ENCODE results near the gene KCTD17. TPM values are rescaled to one million over a fixed set of nuclear protein-coding genes. Genes with fewer than 3 reads are reported as not detected.

KCTD17 gene
- total and polyA plus RNA-seq, 4 donors = 2.0 to 5.2 (median 3.7) TPM

- DNase-seq (ENCODE audit: low spot score) = no peak
- Histone ChIP-seq H3K9ac (ENCODE audit: low read depth in 1 of 2, low read length in 2 of 2) (no peak overlapping the region), H3K4me3 (ENCODE audit: low read depth in 1 of 3, low read length in 3 of 3) (no peak overlapping the region), H3K36me3 (ENCODE audit: control insufficient read depth in 4 of 4, insufficient read depth in 3 of 4, low read depth in 1 of 4, low read length in 3 of 4) (no peaks in the 10 kb centered on the region), H3K4me1 (ENCODE audit: control insufficient read depth in 4 of 4, insufficient read depth in 4 of 4, low read length in 3 of 4) (peaks cover 9 to 30% (median 24%) of the 10 kb centered on the region in 4 donors), H3K9me3 (ENCODE audit: control insufficient read depth in 4 of 4, low read length in 3 of 4) (no peaks in the 10 kb centered on the region), H3K27ac (ENCODE audit: low read depth in 1 of 2, low read length in 2 of 2) (no peak overlapping the region), H3K27me3 (ENCODE audit: control insufficient read depth in 4 of 4, insufficient read depth in 4 of 4, low read length in 3 of 4) (no peaks in the 10 kb centered on the region)
- 96% methylated on average over 7 of the region's 7 CpGs for WGBS
- no peak for TF ChIP-seq EGR1 (IDR thresholded peaks at IDR 0.05; ENCODE audit: low read depth in 2 of 2)
- no peak for TF ChIP-seq REST (IDR thresholded peaks at IDR 0.05)
- no peak for TF ChIP-seq SP1 (IDR thresholded peaks at IDR 0.05)
- TF ChIP-seq GABPA (IDR thresholded peaks at IDR 0.05 in 1 of 2, conservative IDR thresholded peaks at IDR 0.05 in 1 of 2) = no peak
- no peak for TF ChIP-seq CTCF (IDR thresholded peaks at IDR 0.05; ENCODE audit: low read depth, low read length, missing input control)
- no peak for TF ChIP-seq JUND (IDR thresholded peaks at IDR 0.05)
- TF ChIP-seq YY1 (IDR thresholded peaks at IDR 0.05) = no peak
- TF ChIP-seq NR2F2 (IDR thresholded peaks at IDR 0.05) = no peak
- TF ChIP-seq FOXA2 (IDR thresholded peaks at IDR 0.05) = no peak
- TF ChIP-seq HNF4G (IDR thresholded peaks at IDR 0.05) = no peak
- TF ChIP-seq ATF3 (IDR thresholded peaks at IDR 0.05) = no peak
- TF ChIP-seq ZBTB33 (IDR thresholded peaks at IDR 0.05) = no peak
- TF ChIP-seq RAD21 (IDR thresholded peaks at IDR 0.05) = no peak
- TF ChIP-seq HNF4A (conservative IDR thresholded peaks at IDR 0.05) = no peak
- no peak for TF ChIP-seq MAX (IDR thresholded peaks at IDR 0.05)
Observed at GRCh38 chr22:37047006-37047405, 4.5 kb upstream of the KCTD17 start.

GRCh38 chr22:37048133-37048532 lies 3.4 kb upstream of the KCTD17 start:
- H3K9me3 ChIP-seq (ENCODE audit: control insufficient read depth in 4 of 4, low read length in 3 of 4) = no peaks in the 10 kb centered on the region
- H3K36me3 ChIP-seq (ENCODE audit: control insufficient read depth in 4 of 4, insufficient read depth in 3 of 4, low read depth in 1 of 4, low read length in 3 of 4) = no peaks in the 10 kb centered on the region
- TF ChIP-seq REST (IDR thresholded peaks at IDR 0.05) = no peak
- TF ChIP-seq NR2F2 (IDR thresholded peaks at IDR 0.05) = no peak
- TF ChIP-seq EGR1 (IDR thresholded peaks at IDR 0.05; ENCODE audit: low read depth in 2 of 2) = no peak
- no peak for TF ChIP-seq HNF4A (conservative IDR thresholded peaks at IDR 0.05)
- TF ChIP-seq SP1 (IDR thresholded peaks at IDR 0.05) = no peak
- no peak for TF ChIP-seq ZBTB33 (IDR thresholded peaks at IDR 0.05)
- TF ChIP-seq HNF4G (IDR thresholded peaks at IDR 0.05) = no peak
- TF ChIP-seq RAD21 (IDR thresholded peaks at IDR 0.05) = no peak
- no peak for TF ChIP-seq TAF1 (conservative IDR thresholded peaks at IDR 0.05)
- no peak for TF ChIP-seq RXRA (IDR thresholded peaks at IDR 0.05)
- no peak for TF ChIP-seq YY1 (IDR thresholded peaks at IDR 0.05)
- TF ChIP-seq FOXA1 (IDR thresholded peaks at IDR 0.05) = no peak
- peaks cover 8 to 27% (median 17%) of the 10 kb centered on the region in 4 donors for H3K4me1 ChIP-seq (ENCODE audit: control insufficient read depth in 4 of 4, insufficient read depth in 4 of 4, low read length in 3 of 4)
- no peak for DNase-seq (ENCODE audit: low spot score)
- no peak overlapping the region for H3K9ac ChIP-seq (ENCODE audit: low read depth in 1 of 2, low read length in 2 of 2)
- H3K4me3 ChIP-seq (ENCODE audit: low read depth in 1 of 3, low read length in 3 of 3) = no peak overlapping the region
- WGBS = 90% methylated on average over 6 of the region's 6 CpGs
- no peak overlapping the region for H3K27ac ChIP-seq (ENCODE audit: low read depth in 1 of 2, low read length in 2 of 2)
- no peaks in the 10 kb centered on the region for H3K27me3 ChIP-seq (ENCODE audit: control insufficient read depth in 4 of 4, insufficient read depth in 4 of 4, low read length in 3 of 4)
